Lower leg skin (tissue), 3 donors: Measurements from ENCODE around the gene DISP3.

ENCODE experiments used
- CTCF ChIP-seq, 3 donors: fragments of 450-650 bp; IDR thresholded peaks; one replicate each; pipeline ENCODE4 v1.5.1; 2016; ENCODE audit warnings: antibody characterized with exemption in 3 of 3, mild to moderate bottlenecking in 3 of 3, moderate library complexity in 2 of 3
- POLR2A ChIP-seq, 2 donors: fragments of 450-650 bp; IDR thresholded peaks; one replicate each; pipeline ENCODE4 v1.6.1; 2016 to 2017; ENCODE audit warnings: antibody characterized with exemption in 2 of 2, mild to moderate bottlenecking in 1 of 2, moderate library complexity in 1 of 2

- no peak for TF ChIP-seq CTCF (IDR thresholded peaks at IDR 0.05)
- TF ChIP-seq POLR2A (IDR thresholded peaks at IDR 0.05): no peak
Observed at GRCh38 chr1:11492235-11492634, 13.3 kb downstream of the DISP3 start.
